HG03575 (cell line): Measurements from ENCODE around the gene TYRO3.
"Not testable (repeated sequence)": the region's sequence is repeated elsewhere in the genome, so short reads cannot be mapped to it uniquely, and the experiment has no call there.

Experiments
- ATAC-seq: cut with Tn5 transposase; IDR thresholded peaks from one replicate; pipeline ENCODE4 v1.9.1; 2021; ENCODE audit not compliant: unreplicated experiment, insufficient number of reproducible peaks, low FRiP score; ENCODE audit errors: extremely low read depth

Gene TYRO3

DNA sequence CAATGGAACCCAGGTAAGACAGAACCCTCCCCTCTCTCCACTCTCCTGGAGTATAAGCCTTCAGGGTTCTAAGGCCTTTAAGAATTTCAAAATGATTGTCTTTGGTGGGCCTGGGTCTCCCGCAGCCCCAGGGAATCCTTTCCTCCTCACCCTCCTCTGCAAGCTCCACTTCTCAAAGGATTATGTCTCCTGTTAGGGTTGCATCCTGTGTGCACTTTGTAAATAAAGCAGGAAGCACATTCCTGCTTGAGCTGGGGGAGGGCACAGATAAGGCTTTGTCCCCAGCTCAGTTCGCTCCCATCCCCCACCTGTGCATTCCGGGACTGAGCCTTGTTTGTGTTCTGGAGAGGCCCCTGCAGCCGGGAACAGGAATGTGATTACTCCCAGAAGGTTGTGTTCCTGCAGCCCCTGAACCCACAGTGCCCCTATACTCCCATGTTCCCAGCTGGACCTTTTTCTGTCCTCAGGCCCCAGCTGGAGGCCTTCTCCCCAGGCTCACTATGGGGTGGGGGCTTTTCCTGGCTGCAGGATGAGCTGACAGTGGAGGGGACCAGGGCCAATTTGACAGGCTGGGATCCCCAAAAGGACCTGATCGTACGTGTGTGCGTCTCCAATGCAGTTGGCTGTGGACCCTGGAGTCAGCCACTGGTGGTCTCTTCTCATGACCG is 9.5 kb downstream of the TYRO3 start:
- ATAC-seq = no peak

DNA sequence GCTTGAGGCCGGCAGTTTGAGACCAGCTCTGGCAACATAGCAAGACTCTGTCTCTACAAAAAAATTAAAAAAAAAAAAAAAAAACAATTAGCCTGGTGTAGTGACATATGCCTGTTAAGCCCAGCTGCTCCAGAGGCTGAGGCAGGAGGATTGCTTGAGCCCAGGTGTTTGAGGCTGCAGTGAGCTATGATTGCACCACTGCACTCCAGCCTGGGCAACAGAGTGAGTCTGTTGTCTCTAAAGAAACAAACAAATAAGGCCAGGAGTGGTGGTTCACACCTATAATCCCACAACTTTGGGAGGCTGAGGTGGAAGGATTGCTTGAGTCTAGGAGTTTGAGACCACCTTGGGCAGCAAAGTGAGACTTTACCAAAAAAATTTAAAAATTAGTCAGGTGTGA is 10.2 kb downstream of the TYRO3 start:
- ATAC-seq = not testable (repeated sequence)

DNA sequence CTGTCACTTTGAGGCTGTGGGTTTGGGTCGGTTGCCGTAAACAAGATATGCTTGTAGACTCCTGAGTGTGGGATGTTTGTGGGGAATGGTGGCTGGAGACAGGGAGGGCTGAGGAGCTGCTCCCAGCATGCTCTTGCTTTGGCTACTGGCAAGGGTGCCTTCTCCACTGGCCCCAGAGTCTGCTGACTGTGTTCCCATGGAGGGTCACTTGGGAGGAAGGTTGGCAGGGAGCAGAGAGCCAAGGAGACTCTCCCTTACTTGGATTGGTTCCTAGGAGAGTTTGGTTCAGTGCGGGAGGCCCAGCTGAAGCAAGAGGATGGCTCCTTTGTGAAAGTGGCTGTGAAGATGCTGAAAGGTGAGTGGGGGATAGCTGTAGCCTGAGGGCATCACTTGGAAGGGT is 11.8 kb downstream of the TYRO3 start:
- ATAC-seq = no peak

DNA sequence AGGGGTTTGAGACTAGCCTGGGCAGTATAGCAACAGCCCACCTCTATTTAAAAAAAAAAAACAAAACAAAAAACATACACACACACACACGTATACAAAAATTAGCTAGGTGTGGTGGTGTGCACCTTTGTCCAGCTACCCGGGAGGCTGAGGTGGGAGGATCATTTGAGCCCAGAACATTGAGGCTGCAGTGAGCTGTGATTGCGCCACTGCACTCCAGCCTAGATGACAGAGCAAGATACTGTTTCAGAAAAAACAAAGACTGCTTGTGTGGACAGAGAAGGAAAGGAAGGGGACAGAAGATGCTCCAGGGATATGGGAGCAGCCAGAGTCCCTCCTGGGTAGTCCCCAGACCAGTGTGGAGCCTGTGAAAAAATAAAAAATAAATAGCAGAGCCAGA is 12.9 kb downstream of the TYRO3 start:
- ATAC-seq = no peak

DNA sequence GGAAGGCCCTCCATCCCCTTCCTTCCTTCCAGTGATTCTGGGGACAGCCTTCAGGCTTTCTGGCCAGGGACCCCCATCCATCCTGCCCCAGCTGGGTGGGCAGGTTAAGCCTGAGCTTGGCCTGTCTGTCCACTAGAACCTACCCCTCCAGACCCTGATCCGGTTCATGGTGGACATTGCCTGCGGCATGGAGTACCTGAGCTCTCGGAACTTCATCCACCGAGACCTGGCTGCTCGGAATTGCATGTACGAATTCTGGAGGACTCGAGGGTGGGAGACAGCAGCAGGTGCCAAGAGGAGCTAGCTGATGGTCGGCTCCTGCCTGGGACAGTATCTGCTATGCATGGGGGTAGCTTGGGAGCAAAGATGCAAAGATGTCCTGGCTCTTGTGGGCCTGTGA is 13.9 kb downstream of the TYRO3 start:
- ATAC-seq = no peak

DNA sequence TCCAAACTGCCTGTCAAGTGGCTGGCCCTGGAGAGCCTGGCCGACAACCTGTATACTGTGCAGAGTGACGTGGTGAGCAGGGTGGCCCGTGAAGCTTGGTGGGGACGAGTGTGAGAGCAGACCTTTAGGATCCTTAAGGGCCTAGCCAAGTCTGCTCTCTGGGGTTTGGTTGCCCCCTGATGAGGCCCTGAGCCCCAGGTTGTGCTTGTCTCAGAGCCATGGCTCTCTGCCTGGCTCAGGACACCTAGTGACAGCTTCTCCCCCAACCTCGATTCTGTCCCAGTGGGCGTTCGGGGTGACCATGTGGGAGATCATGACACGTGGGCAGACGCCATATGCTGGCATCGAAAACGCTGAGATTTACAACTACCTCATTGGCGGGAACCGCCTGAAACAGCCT is 14.4 kb downstream of the TYRO3 start:
- no peak for ATAC-seq

DNA sequence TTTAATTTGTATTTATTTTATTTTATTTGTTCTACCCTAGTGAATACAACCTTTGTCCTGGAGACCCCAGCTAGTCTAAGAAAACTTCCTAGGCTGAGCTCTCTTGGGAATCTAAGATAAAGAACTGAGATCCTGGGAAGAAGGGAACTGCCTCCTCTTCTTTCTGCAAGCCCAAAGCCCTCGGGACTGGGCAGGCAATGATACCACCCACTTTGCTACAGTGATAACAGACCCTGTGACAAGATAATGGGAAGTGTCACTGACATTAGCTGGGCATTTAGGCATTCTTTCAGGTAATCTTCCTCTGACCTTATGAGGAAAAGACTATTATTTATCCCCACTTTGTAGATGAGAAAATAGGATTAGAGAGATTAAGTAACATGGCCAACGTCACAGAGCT is 15.1 kb downstream of the TYRO3 start:
- ATAC-seq = no peak

DNA sequence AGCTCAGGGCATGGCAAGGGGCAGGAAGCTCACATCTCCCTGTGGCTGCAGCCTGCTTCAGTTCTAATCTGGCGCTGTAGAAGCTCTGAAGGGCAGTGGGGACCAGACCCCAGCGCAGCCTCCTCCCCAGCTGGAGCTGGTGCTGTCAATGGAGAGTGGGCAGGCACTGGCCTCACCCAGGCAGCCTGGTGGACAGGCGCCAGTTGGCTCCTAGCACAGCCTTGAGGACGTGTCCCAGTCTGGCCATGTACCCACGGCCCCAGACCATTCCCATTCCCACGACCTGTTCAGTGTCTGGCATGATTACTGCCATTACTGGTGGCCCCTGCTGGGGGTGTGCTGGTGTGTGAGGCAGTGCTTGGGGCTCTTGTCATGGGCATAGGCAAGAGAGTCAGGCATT is 16.3 kb downstream of the TYRO3 start:
- ATAC-seq = no peak

DNA sequence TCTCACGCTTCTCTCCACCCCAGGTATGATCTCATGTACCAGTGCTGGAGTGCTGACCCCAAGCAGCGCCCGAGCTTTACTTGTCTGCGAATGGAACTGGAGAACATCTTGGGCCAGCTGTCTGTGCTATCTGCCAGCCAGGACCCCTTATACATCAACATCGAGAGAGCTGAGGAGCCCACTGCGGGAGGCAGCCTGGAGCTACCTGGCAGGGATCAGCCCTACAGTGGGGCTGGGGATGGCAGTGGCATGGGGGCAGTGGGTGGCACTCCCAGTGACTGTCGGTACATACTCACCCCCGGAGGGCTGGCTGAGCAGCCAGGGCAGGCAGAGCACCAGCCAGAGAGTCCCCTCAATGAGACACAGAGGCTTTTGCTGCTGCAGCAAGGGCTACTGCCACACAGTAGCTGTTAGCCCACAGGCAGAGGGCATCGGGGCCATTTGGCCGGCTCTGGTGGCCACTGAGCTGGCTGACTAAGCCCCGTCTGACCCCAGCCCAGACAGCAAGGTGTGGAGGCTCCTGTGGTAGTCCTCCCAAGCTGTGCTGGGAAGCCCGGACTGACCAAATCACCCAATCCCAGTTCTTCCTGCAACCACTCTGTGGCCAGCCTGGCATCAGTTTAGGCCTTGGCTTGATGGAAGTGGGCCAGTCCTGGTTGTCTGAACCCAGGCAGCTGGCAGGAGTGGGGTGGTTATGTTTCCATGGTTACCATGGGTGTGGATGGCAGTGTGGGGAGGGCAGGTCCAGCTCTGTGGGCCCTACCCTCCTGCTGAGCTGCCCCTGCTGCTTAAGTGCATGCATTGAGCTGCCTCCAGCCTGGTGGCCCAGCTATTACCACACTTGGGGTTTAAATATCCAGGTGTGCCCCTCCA is 19.1 kb downstream of the TYRO3 start:
- ATAC-seq = no peak

DNA sequence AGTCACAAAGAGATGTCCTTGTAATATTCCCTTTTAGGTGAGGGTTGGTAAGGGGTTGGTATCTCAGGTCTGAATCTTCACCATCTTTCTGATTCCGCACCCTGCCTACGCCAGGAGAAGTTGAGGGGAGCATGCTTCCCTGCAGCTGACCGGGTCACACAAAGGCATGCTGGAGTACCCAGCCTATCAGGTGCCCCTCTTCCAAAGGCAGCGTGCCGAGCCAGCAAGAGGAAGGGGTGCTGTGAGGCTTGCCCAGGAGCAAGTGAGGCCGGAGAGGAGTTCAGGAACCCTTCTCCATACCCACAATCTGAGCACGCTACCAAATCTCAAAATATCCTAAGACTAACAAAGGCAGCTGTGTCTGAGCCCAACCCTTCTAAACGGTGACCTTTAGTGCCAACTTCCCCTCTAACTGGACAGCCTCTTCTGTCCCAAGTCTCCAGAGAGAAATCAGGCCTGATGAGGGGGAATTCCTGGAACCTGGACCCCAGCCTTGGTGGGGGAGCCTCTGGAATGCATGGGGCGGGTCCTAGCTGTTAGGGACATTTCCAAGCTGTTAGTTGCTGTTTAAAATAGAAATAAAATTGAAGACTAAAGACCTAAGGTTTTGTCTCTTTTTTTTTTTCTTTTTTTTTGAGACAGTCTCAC is 19.8 kb downstream of the TYRO3 start:
- no peak for ATAC-seq

DNA sequence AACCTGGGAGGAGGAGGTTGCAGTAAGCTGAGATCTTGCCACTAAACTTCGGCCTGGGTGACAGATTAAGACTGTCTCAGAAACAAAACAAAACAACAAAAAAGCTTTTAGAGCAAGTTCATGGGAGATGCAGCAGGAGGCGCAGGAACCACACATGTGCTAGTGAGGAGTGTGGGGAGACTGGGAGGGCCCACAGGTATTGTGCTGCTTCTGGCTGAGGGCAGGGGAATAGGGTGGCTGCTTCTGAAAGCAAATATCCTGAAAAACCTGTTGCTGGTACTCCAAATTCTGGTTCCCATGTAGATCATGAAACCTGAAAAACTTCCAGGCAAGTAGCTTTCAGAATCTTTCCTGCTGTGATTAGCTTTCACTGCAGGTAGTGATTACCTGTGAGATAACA is 22.1 kb downstream of the TYRO3 start:
- no peak for ATAC-seq

DNA sequence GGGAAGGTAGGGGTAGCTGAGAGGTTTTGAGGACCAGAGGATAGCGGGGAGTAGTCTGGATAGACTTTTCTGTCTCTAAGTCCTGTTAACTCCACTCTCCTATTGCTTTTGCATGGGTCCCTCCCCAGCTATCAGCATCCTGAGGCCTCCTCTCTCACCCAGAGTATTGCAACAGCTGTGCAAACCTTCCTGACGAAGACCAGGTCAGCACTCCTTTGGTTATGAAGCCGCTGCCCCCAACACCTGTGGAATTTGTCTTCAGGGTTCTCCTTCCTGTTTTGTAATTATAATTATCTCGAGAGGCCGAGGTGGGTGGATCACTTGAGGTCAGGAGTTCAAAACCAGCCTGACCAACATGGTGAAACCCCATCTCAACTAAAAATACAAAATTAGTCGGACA is 24.8 kb downstream of the TYRO3 start:
- no peak for ATAC-seq

DNA sequence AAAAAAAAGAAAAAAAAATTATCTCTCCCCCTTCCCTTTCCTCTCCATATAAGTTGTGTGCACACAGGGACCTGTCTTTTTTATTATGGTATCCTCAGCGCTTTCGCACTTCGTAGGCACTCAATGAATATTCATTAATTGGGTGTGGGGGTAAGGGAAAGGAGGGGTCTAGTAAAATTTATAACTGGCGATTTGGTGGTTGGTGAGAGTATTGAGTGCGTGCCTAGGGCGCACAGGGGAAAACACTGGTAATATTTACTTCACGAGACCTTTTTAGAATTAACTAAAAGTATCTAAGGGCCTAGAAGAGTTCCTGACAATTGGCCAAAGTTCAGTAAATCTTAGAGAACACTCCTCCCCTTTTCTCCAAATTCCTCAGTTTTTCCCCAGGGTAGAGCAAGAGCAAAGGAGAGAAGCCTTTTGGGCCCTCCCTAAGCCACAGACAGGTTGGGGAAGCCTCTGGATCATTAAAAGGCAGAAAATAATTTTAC is 25.7 kb downstream of the TYRO3 start:
- no peak for ATAC-seq

DNA sequence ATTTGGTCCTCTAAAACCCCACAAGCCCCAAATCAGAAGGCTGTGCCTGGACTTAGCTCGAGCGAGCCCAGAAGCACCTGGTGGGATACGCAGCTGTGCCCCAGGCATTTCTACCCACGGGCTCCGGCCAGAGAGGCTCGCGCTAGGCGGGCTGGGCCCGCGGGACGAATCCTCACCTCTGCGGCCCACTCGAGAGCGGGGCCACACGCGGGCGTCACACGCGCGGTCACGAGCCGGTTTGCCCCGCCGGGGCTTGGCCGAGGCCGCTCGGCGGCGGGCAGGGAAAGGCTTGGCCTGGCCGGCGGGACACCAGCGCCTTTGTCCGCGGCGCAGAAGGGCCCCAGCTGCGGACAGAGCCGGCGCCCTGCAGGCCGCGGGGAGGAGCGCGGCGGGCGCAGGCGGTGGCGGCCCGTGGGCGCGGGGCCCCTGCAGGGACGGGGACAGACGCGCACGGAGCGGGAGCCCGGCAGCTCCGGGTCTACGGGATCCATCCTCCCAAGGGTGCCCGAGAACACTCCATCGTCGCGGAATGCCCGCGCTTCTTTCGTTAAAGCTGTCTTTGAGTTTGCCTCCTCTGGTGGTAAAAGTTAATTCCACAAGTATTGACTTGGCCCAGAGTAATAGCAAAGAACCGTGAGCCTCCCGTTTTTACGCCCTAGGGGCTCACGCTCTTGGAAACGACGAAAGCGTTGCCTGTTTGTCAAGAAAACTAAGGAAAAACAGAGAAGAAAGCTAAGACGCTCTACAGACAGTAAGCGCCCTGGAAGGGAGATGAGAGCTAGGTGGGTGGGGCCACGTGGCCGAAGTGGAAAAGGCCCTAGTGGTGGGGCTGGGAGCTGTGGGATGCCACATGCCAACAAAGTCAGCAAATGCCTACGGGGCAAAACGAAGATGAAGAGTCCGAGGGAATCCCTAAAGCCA is 26.4 kb downstream of the TYRO3 start:
- no peak for ATAC-seq

DNA sequence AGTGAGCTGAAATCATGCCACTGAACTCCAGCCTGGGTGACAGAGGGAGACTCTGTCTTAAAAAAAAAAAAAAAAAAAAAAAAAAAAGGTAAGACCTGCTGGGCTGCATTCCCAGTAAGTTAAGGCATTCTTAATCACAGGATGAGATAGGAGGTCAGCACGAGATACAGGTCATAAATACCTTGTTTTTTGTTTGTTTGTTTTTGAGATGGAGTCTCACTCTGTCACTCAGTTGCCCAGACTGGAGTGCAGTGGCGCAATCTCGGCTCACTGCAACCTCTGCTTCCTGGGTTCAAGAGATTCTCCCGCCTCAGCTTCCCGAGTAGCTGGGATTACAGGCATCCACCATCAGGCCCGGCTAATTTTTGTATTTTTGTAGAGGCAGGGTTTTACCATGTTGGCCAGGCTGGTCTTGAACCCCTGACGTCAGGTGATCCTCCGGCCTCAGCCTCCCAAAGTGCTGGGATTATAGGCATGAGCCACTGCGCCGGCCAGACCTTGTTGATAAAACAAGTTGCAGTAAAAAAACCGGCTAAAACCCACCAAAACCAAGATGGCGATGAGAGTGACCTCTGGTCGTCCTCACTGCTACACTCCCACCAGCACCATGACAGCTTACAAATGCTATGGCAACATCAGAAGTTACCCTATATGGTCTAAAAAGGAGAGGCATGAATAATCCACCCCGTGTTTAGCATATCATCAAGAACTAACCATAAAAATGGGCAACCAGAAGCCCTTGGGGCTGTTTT is 27.7 kb downstream of the TYRO3 start:
- not testable (repeated sequence) for ATAC-seq

DNA sequence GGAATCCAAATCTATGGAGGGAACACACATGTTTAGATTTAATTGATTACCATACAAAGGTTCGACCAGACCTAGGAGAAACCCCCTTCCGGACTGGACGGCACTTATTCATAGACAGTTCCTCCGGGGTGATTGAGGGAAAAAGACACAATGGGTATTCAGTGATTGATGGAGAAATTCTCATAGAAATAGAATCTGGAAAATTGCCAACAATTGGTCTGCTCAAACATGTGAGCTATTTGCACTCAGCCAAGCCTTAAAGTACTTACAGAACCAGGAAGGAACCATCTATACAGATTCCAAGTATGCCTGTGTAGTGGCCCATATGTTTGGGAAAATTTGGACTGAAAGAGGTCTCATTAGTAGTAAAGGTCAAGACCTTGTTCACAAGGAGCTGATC is 30.0 kb downstream of the TYRO3 start:
- not testable (repeated sequence) for ATAC-seq

DNA sequence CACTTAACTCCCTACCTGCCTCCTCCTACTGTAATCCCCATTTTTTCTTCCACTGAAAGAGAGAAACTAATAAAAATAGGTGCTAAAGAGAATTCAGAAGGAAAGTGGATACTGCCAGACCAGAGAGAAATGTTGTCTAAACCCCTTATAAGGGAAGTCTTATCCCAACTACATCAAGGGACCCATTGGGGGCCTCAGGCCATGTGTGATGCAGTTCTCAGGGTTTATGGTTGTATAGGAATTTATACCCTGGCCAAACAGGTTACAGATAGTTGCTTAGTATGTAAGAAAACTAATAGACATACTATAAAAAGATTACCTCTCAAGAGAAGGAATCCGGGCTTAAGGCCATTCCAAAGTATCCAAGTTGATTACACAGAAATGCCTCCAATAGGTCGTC is 30.6 kb downstream of the TYRO3 start:
- not testable (repeated sequence) for ATAC-seq

DNA sequence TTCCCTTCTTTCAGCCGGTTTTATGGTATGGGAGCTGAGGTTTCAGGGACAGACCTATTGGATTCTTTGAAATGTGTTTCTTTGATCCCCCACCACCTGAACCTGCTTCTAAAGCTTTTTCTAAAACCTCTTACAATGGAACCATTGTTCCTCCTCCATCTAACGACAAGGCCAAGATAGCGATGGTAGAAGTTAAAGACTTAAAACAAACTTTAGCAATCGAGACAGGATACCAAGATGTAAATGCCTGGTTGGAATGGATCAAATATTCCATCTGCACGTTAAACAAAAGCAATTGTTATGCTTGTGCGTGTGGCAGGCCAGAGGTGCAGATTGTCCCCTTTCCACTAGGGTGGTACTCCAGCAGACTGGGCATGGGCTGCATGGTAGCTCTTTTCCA is 32.2 kb downstream of the TYRO3 start:
- ATAC-seq = not testable (repeated sequence)
